Neural cell (in vitro differentiated cells): ENCODE results near the gene AKT3. TPM values are rescaled to one million over a fixed set of nuclear protein-coding genes. Genes with fewer than 3 reads are reported as not detected.

Experiments used
- H2AFZ ChIP-seq: fragments of 200-600, 300-800 bp; sonication (generic), shearing (Covaris generic); 2 replicates; pipeline ENCODE4 v1.6.0; 2014; ENCODE audit warnings: low read depth, mild to moderate bottlenecking, antibody characterized with exemption, low read length, moderate library complexity
- H3F3A ChIP-seq: fragments of 200-600 bp; shearing (Covaris generic); 2 replicates; pipeline ENCODE4 v1.6.1; 2016; ENCODE audit warnings: mild to moderate bottlenecking, moderate library complexity, mixed read lengths, antibody characterized with exemption, low read length; ENCODE audit not compliant: insufficient read depth, poor library complexity, severe bottlenecking
- H3K27ac ChIP-seq: fragments of 200-600, 300-800 bp; sonication (generic), shearing (Covaris generic); 2 replicates; pipeline ENCODE4 v1.5.1; 2014; ENCODE audit warnings: mild to moderate bottlenecking, low read length, moderate library complexity
- H3K27me3 ChIP-seq: fragments of 300-800, 200-600 bp; sonication (generic), shearing (Covaris generic); 2 replicates; pipeline ENCODE4 v1.6.0; 2014; ENCODE audit warnings: mild to moderate bottlenecking, low read depth, low read length, moderate library complexity; ENCODE audit not compliant: insufficient read depth
- H3K36me3 ChIP-seq: fragments of 300-800, 200-600 bp; sonication (generic), shearing (Covaris generic); 2 replicates; pipeline ENCODE4 v1.5.1; 2014; ENCODE audit warnings: mild to moderate bottlenecking, antibody characterized with exemption, low read length, moderate library complexity; ENCODE audit not compliant: insufficient read depth
- H3K4me2 ChIP-seq: fragments of 300-800, 200-600 bp; sonication (generic), shearing (Covaris generic); 2 replicates; pipeline ENCODE4 v1.6.0; 2014; ENCODE audit warnings: mild to moderate bottlenecking, low read length
- H3K4me3 ChIP-seq: fragments of 300-800, 200-600 bp; sonication (generic), shearing (Covaris generic); 2 replicates; pipeline ENCODE4 v1.5.1; 2014; ENCODE audit warnings: mild to moderate bottlenecking, low read length, moderate library complexity
- H3K79me2 ChIP-seq: fragments of 200-600 bp; shearing (Covaris generic); replicated peaks from 2 replicates; pipeline ENCODE4 v1.6.0; 2014; ENCODE audit warnings: mild to moderate bottlenecking, low read length, moderate library complexity; ENCODE audit not compliant: insufficient read depth
- H3K9ac ChIP-seq: fragments of 300-800, 200-600 bp; sonication (generic), shearing (Covaris generic); 2 replicates; pipeline ENCODE4 v1.6.1; 2016; ENCODE audit warnings: mild to moderate bottlenecking, low read length, mixed read lengths
- H3K9me2 ChIP-seq: fragments of 200-600 bp; shearing (Covaris generic); 2 replicates; pipeline ENCODE4 v1.6.1; 2016; ENCODE audit warnings: mild to moderate bottlenecking, low read length, mixed read lengths; ENCODE audit not compliant: insufficient read depth
- H3K9me3 ChIP-seq: fragments of 200-600, 300-800 bp; sonication (generic), shearing (Covaris generic); 2 replicates; pipeline ENCODE4 v1.6.1; 2016; ENCODE audit warnings: mild to moderate bottlenecking, mixed run types, low read length, moderate library complexity, mixed read lengths
- H4K20me1 ChIP-seq: fragments of 200-600 bp; shearing (Covaris generic); 2 replicates; pipeline ENCODE4 v1.6.1; 2016; ENCODE audit warnings: mild to moderate bottlenecking, mixed run types; ENCODE audit not compliant: insufficient read depth
- CTCF ChIP-seq: fragments of 450-650 bp; IDR thresholded peaks from 2 replicates; pipeline ENCODE4 v1.5.1; 2014; ENCODE audit warnings: antibody characterized with exemption, mild to moderate bottlenecking, moderate library complexity; ENCODE audit not compliant: poor library complexity, severe bottlenecking
- EP300 ChIP-seq: fragments of 450-650 bp; conservative IDR thresholded peaks from 2 replicates; pipeline ENCODE4 v1.6.1; 2014; ENCODE audit warnings: antibody characterized with exemption, mild to moderate bottlenecking, moderate library complexity; ENCODE audit not compliant: poor library complexity, severe bottlenecking
- EZH2 ChIP-seq: fragments of 200-600, 300-800 bp; shearing (Covaris generic), sonication (generic); IDR thresholded peaks from 2 replicates; pipeline ENCODE4 v1.6.1; 2014; ENCODE audit warnings: antibody characterized with exemption, low read length, borderline replicate concordance, mild to moderate bottlenecking; ENCODE audit not compliant: insufficient read depth, poor library complexity, severe bottlenecking
- MXI1 ChIP-seq: fragments of 450-650 bp; conservative IDR thresholded peaks from 2 replicates; pipeline ENCODE4 v1.6.1; 2014; ENCODE audit warnings: antibody characterized with exemption, mild to moderate bottlenecking; ENCODE audit not compliant: poor library complexity, severe bottlenecking
- POLR2AphosphoS5 ChIP-seq: IDR thresholded peaks from 2 replicates; pipeline ENCODE4 v1.6.1; 2012
- RAD21 ChIP-seq: fragments of 450-650 bp; conservative IDR thresholded peaks from 2 replicates; pipeline ENCODE4 v1.6.1; 2014; ENCODE audit warnings: antibody characterized with exemption, mild to moderate bottlenecking, moderate library complexity
- REST ChIP-seq: IDR thresholded peaks from 2 replicates; pipeline ENCODE4 v1.6.1; 2012; ENCODE audit warnings: borderline replicate concordance
- SMC3 ChIP-seq: fragments of 450-650 bp; conservative IDR thresholded peaks from 2 replicates; pipeline ENCODE4 v1.6.1; 2014; ENCODE audit warnings: antibody characterized with exemption, mild to moderate bottlenecking, moderate library complexity; ENCODE audit not compliant: poor library complexity
- TAF1 ChIP-seq: IDR thresholded peaks from 2 replicates; pipeline ENCODE4 v1.6.1; 2012; ENCODE audit warnings: low read depth
- polyA plus RNA-seq: library from polyadenylated mRNA; depleted of rRNA; stranded (reverse); fragments of >200 nt; gene quantifications from 2 replicates; pipeline ENCODE4 v1.2.3, GENCODE V29; 2014

The AKT3 gene
- polyA plus RNA-seq, 1 donor from 2014 or later = 46.0 TPM

- no peak overlapping the region for H2AFZ ChIP-seq
- no peak overlapping the region for H3K4me3 ChIP-seq
- no peaks in the 10 kb centered on the region for H3K9me3 ChIP-seq
- H3K9me2 ChIP-seq = no peaks in the 10 kb centered on the region
- no peaks in the 10 kb centered on the region for H3K27me3 ChIP-seq
- H3F3A ChIP-seq = no peaks in the 10 kb centered on the region
- no peaks in the 10 kb centered on the region for H4K20me1 ChIP-seq
- H3K27ac ChIP-seq = peak overlapping the region; percentile 12
- H3K4me2 ChIP-seq = no peak overlapping the region
- TF ChIP-seq TAF1 (no peak), POLR2AphosphoS5 (peak; percentile 62), EP300 (peak; percentile 77)
- H3K36me3 ChIP-seq = no peaks in the 10 kb centered on the region
- H3K9ac ChIP-seq = no peak overlapping the region
- H3K79me2 ChIP-seq = no peaks in the 10 kb centered on the region
These were observed 156.2 kb downstream of the AKT3 start for GRCh38 chr1:243693800-243694199.

GRCh38 chr1:243686159-243686558 is 163.9 kb downstream of the AKT3 start:
- TF ChIP-seq CTCF = no peak
- TF ChIP-seq TAF1 = no peak
- no peak for TF ChIP-seq EZH2
- no peak for TF ChIP-seq MXI1
- TF ChIP-seq SMC3 = no peak
- TF ChIP-seq REST = no peak
- no peak for TF ChIP-seq POLR2AphosphoS5
- no peak for TF ChIP-seq RAD21
- no peak for TF ChIP-seq EP300
- H3K27ac ChIP-seq = no peak overlapping the region
- H3F3A ChIP-seq = no peaks in the 10 kb centered on the region

GRCh38 chr1:243680860-243681259 is 169.2 kb downstream of the AKT3 start:
- no peaks in the 10 kb centered on the region for H3F3A ChIP-seq
- no peak for TF ChIP-seq CTCF
- TF ChIP-seq POLR2AphosphoS5 = no peak
- no peak for TF ChIP-seq TAF1

More at GRCh38 chr1:243686159-243686558, 163.9 kb downstream of the AKT3 start:
- Histone ChIP-seq H3K79me2 (no peaks in the 10 kb centered on the region), H3K4me2 (no peak overlapping the region), H4K20me1 (no peaks in the 10 kb centered on the region), H3K9me3 (no peaks in the 10 kb centered on the region), H3K9me2 (no peaks in the 10 kb centered on the region), H3K36me3 (no peaks in the 10 kb centered on the region), H3K9ac (no peak overlapping the region), H3K4me3 (no peak overlapping the region), H2AFZ (no peak overlapping the region), H3K27me3 (no peaks in the 10 kb centered on the region)

More at GRCh38 chr1:243680860-243681259, 169.2 kb downstream of the AKT3 start:
- Histone ChIP-seq H3K36me3 (no peaks in the 10 kb centered on the region), H3K9ac (no peak overlapping the region), H3K79me2 (no peaks in the 10 kb centered on the region), H4K20me1 (no peaks in the 10 kb centered on the region), H3K4me2 (no peak overlapping the region), H3K27me3 (no peaks in the 10 kb centered on the region), H3K4me3 (no peak overlapping the region), H3K27ac (no peak overlapping the region), H2AFZ (no peak overlapping the region), H3K9me2 (no peaks in the 10 kb centered on the region), H3K9me3 (no peaks in the 10 kb centered on the region)
